C4-2B (cell line): ENCODE measurements around the gene FRMD1.

Experiments used
- CTCF ChIP-seq: fragments of 450-650 bp; conservative IDR thresholded peaks from 2 replicates; pipeline ENCODE4 v1.5.1; 2017; ENCODE audit warnings: mild to moderate bottlenecking
- ZFX ChIP-seq: fragments of 450-650 bp; IDR thresholded peaks from 2 replicates; pipeline ENCODE4 v1.6.1; 2017

GRCh38 chr6:168105813-168106632 lies 27.0 kb upstream of the FRMD1 start:
- no peak for TF ChIP-seq CTCF
- no peak for TF ChIP-seq ZFX
